ENCODE results near the gene RSBN1L. TPM values are rescaled to one million over a fixed set of nuclear protein-coding genes. Genes with fewer than 3 reads are reported as not detected.
"Not testable (repeated sequence)": the region's sequence is repeated elsewhere in the genome, so short reads cannot be mapped to it uniquely, and the experiment has no call there.

RSBN1L gene
- total RNA-seq, 5 donors from 2014 or later (not counting 1 experiment from before 2014, with no cell fraction given) = 27.1 to 35.9 (median 32.4) TPM

GRCh38 chr7:77702513-77702912, 6.3 kb downstream of the RSBN1L start:
- CTCF ChIA-PET = interaction anchor here (0.6 to 1.0 kb wide), 3 partner anchors 43 to 65 kb away, joined by 3 to 4 read pairs (median 3); no protein-coding TSS in a partner anchor
- Histone ChIP-seq H3K9me3 (no peaks in the 10 kb centered on the region), H3K27me3 (replicated peaks in 1 of 2; ENCODE audit: control insufficient read depth in 2 of 2, extremely low read depth in 1 of 2, insufficient read depth in 2 of 2, low read length in 1 of 2) (no peaks in the 10 kb centered on the region), H3K27ac (ENCODE audit: low read length) (no peak overlapping the region), H3K4me1 (ENCODE audit: control insufficient read depth in 1 of 2, extremely low read depth in 1 of 2, insufficient read depth in 2 of 2, low read length in 2 of 2) (peaks cover 24 to 28% of the 10 kb centered on the region in 2 experiments), H3K36me3 (ENCODE audit: control insufficient read depth in 2 of 2, extremely low read depth in 1 of 2, insufficient read depth in 1 of 2, low read length in 1 of 2) (peaks cover 0 to 9% of the 10 kb centered on the region in 2 donors), H3K4me3 (ENCODE audit: control insufficient read depth in 1 of 2, extremely low read depth in 1 of 2, low read length in 1 of 2) (no peak overlapping the region)
- Mint-ChIP-seq H3K27ac (peak overlapping the region; percentile 4 to 5), H3K4me3 (peak overlapping the region; percentile 4 to 33 (median 4)), H3K9me3 (no peaks in the 10 kb centered on the region), H3K36me3 (peaks cover 7% of the 10 kb centered on the region), H3K27me3 (no peaks in the 10 kb centered on the region), H3K4me1 (peaks cover 71 to 83% (median 73%) of the 10 kb centered on the region in 3 donors)
- POLR2A ChIA-PET = interaction anchor here in 1 of 2 donors (0.5 kb wide), 1 partner anchor 166 kb away, joined by 3 read pairs; no protein-coding TSS in a partner anchor
- no CpG with 5 or more reads among the region's 2 CpGs for WGBS (ENCODE audit: insufficient coverage)
- ATAC-seq (replicated peaks in 1 of 4) (no peak), DNase-seq (no peak)

- no peaks in the 10 kb centered on the region for H3K9me3 ChIP-seq
- H3K27me3 ChIP-seq (replicated peaks in 1 of 2; ENCODE audit: control insufficient read depth in 2 of 2, extremely low read depth in 1 of 2, insufficient read depth in 2 of 2, low read length in 1 of 2) = no peaks in the 10 kb centered on the region
- no peaks in the 10 kb centered on the region for H3K27me3 Mint-ChIP-seq
- peaks cover 0 to 9% of the 10 kb centered on the region in 2 donors for H3K36me3 ChIP-seq (ENCODE audit: control insufficient read depth in 2 of 2, extremely low read depth in 1 of 2, insufficient read depth in 1 of 2, low read length in 1 of 2)
- no peaks in the 10 kb centered on the region for H3K9me3 Mint-ChIP-seq
- peaks cover 71 to 81% (median 72%) of the 10 kb centered on the region in 3 donors for H3K4me1 Mint-ChIP-seq
- no peak overlapping the region for H3K4me3 ChIP-seq (ENCODE audit: control insufficient read depth in 1 of 2, extremely low read depth in 1 of 2, low read length in 1 of 2)
- peaks cover 20 to 28% of the 10 kb centered on the region in 2 experiments for H3K4me1 ChIP-seq (ENCODE audit: control insufficient read depth in 1 of 2, extremely low read depth in 1 of 2, insufficient read depth in 2 of 2, low read length in 2 of 2)
- DNase-seq (no peak), ATAC-seq (replicated peaks in 1 of 4) (no peak)
- no peak overlapping the region for H3K27ac ChIP-seq (ENCODE audit: low read length)
- ChIA-PET CTCF (interaction anchor here (0.6 to 1.0 kb wide), 3 partner anchors 51 to 66 kb away, joined by 3 to 5 read pairs (median 3); no protein-coding TSS in a partner anchor), POLR2A (no interaction called here)
- WGBS (ENCODE audit: insufficient coverage) = no CpG with 5 or more reads among the region's 3 CpGs
- peak overlapping the region in 1 of 3 donors; percentile 33 for H3K4me3 Mint-ChIP-seq
- H3K27ac Mint-ChIP-seq = no peak overlapping the region
- peaks cover 9% of the 10 kb centered on the region for H3K36me3 Mint-ChIP-seq
Observed at GRCh38 chr7:77702968-77703472, 6.8 kb downstream of the RSBN1L start.

- 94% methylated on average over 5 of the region's 9 CpGs for WGBS (ENCODE audit: insufficient coverage)
- peak overlapping the region in 1 of 3 donors; percentile 33 for H3K4me3 Mint-ChIP-seq
- POLR2A ChIA-PET = not testable (repeated sequence)
Observed at GRCh38 chr7:77703669-77704068, 7.4 kb downstream of the RSBN1L start.

GRCh38 chr7:77707504-77707992, 11.3 kb downstream of the RSBN1L start:
- ATAC-seq (replicated peaks in 1 of 4) = no peak
- no peak overlapping the region for H3K27ac Mint-ChIP-seq
- Histone ChIP-seq H3K4me1 (ENCODE audit: control insufficient read depth in 1 of 2, extremely low read depth in 1 of 2, insufficient read depth in 2 of 2, low read length in 2 of 2) (peaks cover 9 to 28% of the 10 kb centered on the region in 2 experiments), H3K36me3 (ENCODE audit: control insufficient read depth in 2 of 2, extremely low read depth in 1 of 2, insufficient read depth in 1 of 2, low read length in 1 of 2) (peaks cover 0 to 14% of the 10 kb centered on the region in 2 donors), H3K4me3 (ENCODE audit: control insufficient read depth in 1 of 2, extremely low read depth in 1 of 2, low read length in 1 of 2) (no peak overlapping the region), H3K9me3 (no peaks in the 10 kb centered on the region), H3K27me3 (replicated peaks in 1 of 2; ENCODE audit: control insufficient read depth in 2 of 2, extremely low read depth in 1 of 2, insufficient read depth in 2 of 2, low read length in 1 of 2) (no peaks in the 10 kb centered on the region), H3K27ac (ENCODE audit: low read length) (no peak overlapping the region)
- DNase-seq = no peak
- WGBS (ENCODE audit: insufficient coverage) = no CpG with 5 or more reads among the region's 1 CpG
- POLR2A ChIA-PET = no interaction called here
- no peaks in the 10 kb centered on the region for H3K9me3 Mint-ChIP-seq
- no peaks in the 10 kb centered on the region for H3K27me3 Mint-ChIP-seq
- peaks cover 16% of the 10 kb centered on the region for H3K36me3 Mint-ChIP-seq
- H3K4me3 Mint-ChIP-seq = peak overlapping the region in 1 of 3 donors; percentile 2
- peaks cover 65 to 74% (median 68%) of the 10 kb centered on the region in 3 donors for H3K4me1 Mint-ChIP-seq
- CTCF ChIA-PET = interaction anchor here (0.5 to 0.9 kb wide), 4 partner anchors 49 to 57 kb away, joined by 3 to 14 read pairs (median 6); no protein-coding TSS in a partner anchor

More at GRCh38 chr7:77703669-77704068, 7.4 kb downstream of the RSBN1L start:
- not testable (repeated sequence) for H3K27ac ChIP-seq (ENCODE audit: low read length); H3K27me3 ChIP-seq (replicated peaks in 1 of 2; ENCODE audit: control insufficient read depth in 2 of 2, extremely low read depth in 1 of 2, insufficient read depth in 2 of 2, low read length in 1 of 2); H3K36me3 ChIP-seq (ENCODE audit: control insufficient read depth in 2 of 2, extremely low read depth in 1 of 2, insufficient read depth in 1 of 2, low read length in 1 of 2); ATAC-seq (replicated peaks in 1 of 4); DNase-seq; H3K27ac Mint-ChIP-seq; H3K27me3 Mint-ChIP-seq; H3K9me3 ChIP-seq; H3K9me3 Mint-ChIP-seq; H3K4me3 ChIP-seq (ENCODE audit: control insufficient read depth in 1 of 2, extremely low read depth in 1 of 2, low read length in 1 of 2)
- H3K4me1 ChIP-seq (ENCODE audit: control insufficient read depth in 1 of 2, extremely low read depth in 1 of 2, insufficient read depth in 2 of 2, low read length in 2 of 2) = peaks cover 16 to 30% of the 10 kb centered on the region in 2 experiments
- H3K4me1 Mint-ChIP-seq = peaks cover 70 to 80% (median 71%) of the 10 kb centered on the region in 3 donors
- H3K36me3 Mint-ChIP-seq = peaks cover 12% of the 10 kb centered on the region
- CTCF ChIA-PET = interaction anchor here in 1 of 2 donors (0.5 kb wide), 1 partner anchor 12 kb away, joined by 7 read pairs; no protein-coding TSS in a partner anchor

- H3K4me3 Mint-ChIP-seq = peak overlapping the region in 1 of 3 donors; percentile 5
- H3K9me3 ChIP-seq = no peaks in the 10 kb centered on the region
- H3K27ac ChIP-seq (ENCODE audit: low read length) = no peak overlapping the region
- no peak overlapping the region for H3K4me3 ChIP-seq (ENCODE audit: control insufficient read depth in 1 of 2, extremely low read depth in 1 of 2, low read length in 1 of 2)
- DNase-seq = no peak
- H3K9me3 Mint-ChIP-seq = no peaks in the 10 kb centered on the region
- H3K27me3 Mint-ChIP-seq = no peaks in the 10 kb centered on the region
- H3K4me1 ChIP-seq (ENCODE audit: control insufficient read depth in 1 of 2, extremely low read depth in 1 of 2, insufficient read depth in 2 of 2, low read length in 2 of 2) = peaks cover 3 to 19% of the 10 kb centered on the region in 2 experiments
- H3K27ac Mint-ChIP-seq = no peak overlapping the region
- WGBS (ENCODE audit: insufficient coverage) = 87% methylated on average over 3 of the region's 3 CpGs
- peaks cover 0 to 14% of the 10 kb centered on the region in 2 donors for H3K36me3 ChIP-seq (ENCODE audit: control insufficient read depth in 2 of 2, extremely low read depth in 1 of 2, insufficient read depth in 1 of 2, low read length in 1 of 2)
- peaks cover 63 to 69% (median 69%) of the 10 kb centered on the region in 3 donors for H3K4me1 Mint-ChIP-seq
- ATAC-seq (replicated peaks in 1 of 4) = no peak
- H3K27me3 ChIP-seq (replicated peaks in 1 of 2; ENCODE audit: control insufficient read depth in 2 of 2, extremely low read depth in 1 of 2, insufficient read depth in 2 of 2, low read length in 1 of 2) = no peaks in the 10 kb centered on the region
- CTCF ChIA-PET = no interaction called here
- POLR2A ChIA-PET = interaction anchor here in 1 of 2 donors (0.6 kb wide), 1 partner anchor 11 kb away, joined by 4 read pairs; no protein-coding TSS in a partner anchor
- peaks cover 16% of the 10 kb centered on the region for H3K36me3 Mint-ChIP-seq
Observed at GRCh38 chr7:77710067-77710466, 13.8 kb downstream of the RSBN1L start.

GRCh38 chr7:77710861-77711260, 14.6 kb downstream of the RSBN1L start:
- ATAC-seq (replicated peaks in 1 of 4) = no peak
- Histone ChIP-seq H3K9me3 (no peaks in the 10 kb centered on the region), H3K4me1 (ENCODE audit: control insufficient read depth in 1 of 2, extremely low read depth in 1 of 2, insufficient read depth in 2 of 2, low read length in 2 of 2) (peaks cover 7 to 19% of the 10 kb centered on the region in 2 experiments), H3K27me3 (replicated peaks in 1 of 2; ENCODE audit: control insufficient read depth in 2 of 2, extremely low read depth in 1 of 2, insufficient read depth in 2 of 2, low read length in 1 of 2) (no peaks in the 10 kb centered on the region), H3K4me3 (ENCODE audit: control insufficient read depth in 1 of 2, extremely low read depth in 1 of 2, low read length in 1 of 2) (no peak overlapping the region), H3K27ac (ENCODE audit: low read length) (no peak overlapping the region), H3K36me3 (ENCODE audit: control insufficient read depth in 2 of 2, extremely low read depth in 1 of 2, insufficient read depth in 1 of 2, low read length in 1 of 2) (peaks cover 0 to 14% of the 10 kb centered on the region in 2 donors)
- Mint-ChIP-seq H3K27me3 (no peaks in the 10 kb centered on the region), H3K4me1 (peaks cover 66 to 74% (median 73%) of the 10 kb centered on the region in 3 donors), H3K27ac (no peak overlapping the region), H3K36me3 (peaks cover 16% of the 10 kb centered on the region), H3K4me3 (no peak overlapping the region), H3K9me3 (no peaks in the 10 kb centered on the region)
- ChIA-PET CTCF (no interaction called here), POLR2A (interaction anchor here in 1 of 2 donors (0.9 kb wide), 1 partner anchor 12 kb away, joined by 12 read pairs; no protein-coding TSS in a partner anchor)
- no peak for DNase-seq
- 94% methylated on average over 2 of the region's 3 CpGs for WGBS (ENCODE audit: insufficient coverage)

All from T-cell (primary cell).